BJ (cell line): Measurements from ENCODE around the gene FOXP1. TPM values are rescaled to one million over a fixed set of nuclear protein-coding genes. Genes with fewer than 3 reads are reported as not detected.

Experiments used
- CTCF ChIA-PET: fragments of 350-600 bp; formaldehyde crosslinking; extraction: SDS; loops from one replicate; lab custom pipeline; 2021; ENCODE audit warnings: antibody characterized with exemption, inconsistent platforms; lab: Yijun Ruan, JAX
- POLR2A ChIA-PET: fragments of 300-600 bp; sonication (Branson Sonifier 250); formaldehyde crosslinking; extraction: SDS; loops from one replicate; lab custom pipeline; 2021; ENCODE audit warnings: antibody characterized with exemption; lab: Charles Lee
- DNase-seq: peaks from one replicate; pipeline ENCODE4 v3.0.0-alpha.2; 2011; ENCODE audit warnings: low read depth
- H3K27me3 ChIP-seq: 2 replicates; pipeline ENCODE4 v1.6.0; 2011; ENCODE audit warnings: low read length; ENCODE audit not compliant: control insufficient read depth, insufficient read depth
- H3K36me3 ChIP-seq: 2 replicates; pipeline ENCODE4 v1.5.1; 2011; ENCODE audit warnings: low read length; ENCODE audit not compliant: control insufficient read depth, insufficient read depth
- H3K4me3 ChIP-seq: 2 replicates; pipeline ENCODE4 v1.5.1; 2011; ENCODE audit warnings: low read depth, mild to moderate bottlenecking, control low read depth, low read length
- CTCF ChIP-seq: IDR thresholded peaks from 2 replicates; pipeline ENCODE4 v1.5.1; 2011; ENCODE audit warnings: low read depth, mild to moderate bottlenecking, control low read depth, inconsistent platforms, low read length, moderate library complexity; ENCODE audit not compliant: insufficient read depth
- polyA plus RNA-seq: library from polyadenylated mRNA; depleted of rRNA; stranded (reverse); fragments of >200 nt; gene quantifications from 2 replicates; pipeline ENCODE4 v1.2.3, GENCODE V29; 2011

Gene FOXP1
- polyA plus RNA-seq, 1 experiment: 37.0 TPM

GRCh38 chr3:71064956-71065763 is 518.4 kb downstream of the FOXP1 start:
- ChIA-PET POLR2A (interaction anchor here (0.6 kb wide), 2 partner anchors 360 to 616 kb away, joined by 4 to 6 read pairs; no protein-coding TSS in a partner anchor), CTCF (interaction anchor here (1.0 kb wide), 2 partner anchors 16 to 515 kb away, joined by 3 read pairs; no protein-coding TSS in a partner anchor)
- Histone ChIP-seq H3K36me3 (no peaks in the 10 kb centered on the region), H3K27me3 (no peaks in the 10 kb centered on the region), H3K4me3 (peak overlapping the region; percentile 62)
- no peak for TF ChIP-seq CTCF
- DNase-seq: no peak

GRCh38 chr3:71064291-71064955 is 519.1 kb downstream of the FOXP1 start:
- no peak for TF ChIP-seq CTCF
- POLR2A ChIA-PET: no interaction called here
- CTCF ChIA-PET: interaction anchor here (1.1 kb wide), 1 partner anchor 58 kb away, joined by 3 read pairs; no protein-coding TSS in a partner anchor
- no peaks in the 10 kb centered on the region for H3K27me3 ChIP-seq
- no peak for DNase-seq
- H3K36me3 ChIP-seq: no peaks in the 10 kb centered on the region
- H3K4me3 ChIP-seq: peak overlapping the region; percentile 62

GRCh38 chr3:71063773-71064290 is 519.7 kb downstream of the FOXP1 start:
- ChIA-PET CTCF (interaction anchor here (1.1 kb wide), 1 partner anchor 58 kb away, joined by 3 read pairs; no protein-coding TSS in a partner anchor), POLR2A (no interaction called here)
- no peak for TF ChIP-seq CTCF
- H3K4me3 ChIP-seq: peak overlapping the region; percentile 62
- DNase-seq: no peak
- H3K27me3 ChIP-seq: no peaks in the 10 kb centered on the region
- H3K36me3 ChIP-seq: no peaks in the 10 kb centered on the region

- no peak for DNase-seq
- H3K36me3 ChIP-seq: no peaks in the 10 kb centered on the region
- no peak for TF ChIP-seq CTCF
- H3K27me3 ChIP-seq: no peaks in the 10 kb centered on the region
- H3K4me3 ChIP-seq: peak overlapping the region; percentile 62
- ChIA-PET POLR2A (no interaction called here), CTCF (interaction anchor here (0.5 to 2.4 kb wide), 4 partner anchors 11 to 678 kb away, joined by 3 to 8 read pairs (median 3); no protein-coding TSS in a partner anchor)
Measured at GRCh38 chr3:71062952-71063772, 520.4 kb downstream of the FOXP1 start.
